ENCODE results near the gene SPOCK3.

Gene SPOCK3

DNA sequence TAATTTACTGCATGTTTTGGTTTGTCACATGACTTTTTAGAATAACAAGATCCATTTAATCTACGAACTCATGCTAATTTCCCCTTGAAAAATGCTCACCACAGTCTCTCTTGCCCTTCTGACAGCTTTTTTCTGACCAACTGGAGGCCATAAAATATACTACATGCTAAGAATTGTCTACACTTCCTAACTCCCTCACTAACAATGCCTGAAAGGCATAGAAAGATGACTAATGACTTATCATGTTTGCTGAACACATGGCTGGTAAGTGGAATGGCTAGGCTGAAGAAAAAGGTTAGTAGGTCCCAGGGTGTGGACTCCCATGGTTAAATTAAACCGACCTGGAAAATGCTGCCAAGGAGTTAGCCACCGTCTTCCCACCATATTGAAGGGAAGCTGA, 309.9 kb downstream of the SPOCK3 start:
- DNase-seq = no peak

- no peak for DNase-seq
Measured at GRCh38 chr4:166913926-166914325, 320.4 kb downstream of the SPOCK3 start.

DNA sequence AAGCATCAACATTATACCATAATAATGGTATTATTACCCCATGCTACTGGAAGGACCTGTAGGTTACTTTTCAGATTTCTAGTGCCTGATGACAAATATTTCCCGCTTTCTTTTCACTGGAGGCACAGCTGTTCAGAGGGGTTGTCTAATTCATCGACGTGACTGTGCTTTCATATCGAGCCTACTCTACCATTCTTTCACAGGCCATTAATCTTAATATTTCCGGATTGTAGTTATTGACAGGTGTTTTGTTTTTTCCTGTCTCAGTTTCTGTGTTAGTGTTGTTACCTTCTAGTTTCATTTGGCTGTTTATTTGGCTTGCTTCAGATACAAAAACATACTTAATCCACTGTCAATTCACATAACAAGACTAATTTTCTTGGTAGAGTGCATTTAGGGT, 330.9 kb downstream of the SPOCK3 start:
- no peak for DNase-seq

- DNase-seq = no peak
Measured at GRCh38 chr4:166902941-166903340, 331.4 kb downstream of the SPOCK3 start.

DNA sequence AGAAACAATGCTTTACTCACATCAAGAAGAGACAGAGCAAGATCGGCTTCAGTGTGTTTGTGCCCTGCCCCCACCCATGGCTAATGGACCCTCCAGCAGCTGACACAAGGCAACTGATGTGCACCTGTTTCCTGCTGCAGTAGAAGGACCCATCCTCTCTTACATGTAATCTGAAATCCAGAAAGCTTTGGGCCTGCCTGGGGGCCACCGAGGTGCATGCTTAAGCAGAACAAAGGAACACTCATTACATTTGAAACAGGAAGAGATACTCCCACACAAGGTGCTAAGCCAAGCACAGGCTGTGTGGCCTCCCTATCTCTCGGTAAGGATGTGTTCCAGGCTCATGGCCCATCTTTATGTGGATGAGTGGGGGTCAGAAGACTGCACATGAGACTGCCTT, 338.0 kb downstream of the SPOCK3 start:
- no peak for DNase-seq

DNA sequence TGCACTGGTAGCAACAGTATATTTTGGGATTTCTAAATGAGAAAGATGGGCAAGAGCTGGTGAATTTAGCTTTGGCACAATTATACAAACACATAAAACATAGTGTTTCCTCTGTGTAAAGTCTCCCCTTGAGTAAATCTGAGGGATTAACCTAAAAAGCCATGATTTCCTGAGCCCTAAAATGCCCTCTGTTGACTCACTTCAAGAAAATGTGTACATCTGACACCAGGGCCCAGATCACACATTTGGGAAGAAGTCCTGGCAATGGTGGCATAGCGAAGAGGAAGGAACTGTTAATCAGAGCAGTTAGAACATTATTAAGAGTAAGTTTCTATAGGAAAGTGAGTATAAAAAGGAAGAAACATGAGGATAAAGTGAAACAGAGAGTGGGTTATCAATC, 338.5 kb downstream of the SPOCK3 start:
- DNase-seq = no peak

GRCh38 chr4:166887457-166887856, 346.8 kb downstream of the SPOCK3 start:
- no peak for DNase-seq

DNA sequence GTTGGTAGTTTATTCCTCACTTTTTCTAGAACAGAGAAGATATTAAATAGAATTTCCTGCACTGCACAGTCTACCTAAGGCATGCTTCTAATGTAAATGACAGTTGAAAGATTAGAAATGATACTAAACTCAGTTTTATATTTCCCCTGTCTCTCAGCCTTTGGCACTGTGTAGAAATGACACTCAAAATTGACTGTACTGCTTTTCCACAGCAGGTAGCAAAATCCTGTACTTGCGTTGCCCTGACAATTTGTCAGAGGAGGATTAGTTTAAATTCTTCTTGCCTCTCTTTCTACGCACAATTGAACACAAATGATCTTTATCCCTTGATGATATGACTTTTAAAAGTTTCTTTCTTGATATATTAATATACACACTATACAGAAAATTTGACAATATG, 347.6 kb downstream of the SPOCK3 start:
- no peak for DNase-seq

DNA sequence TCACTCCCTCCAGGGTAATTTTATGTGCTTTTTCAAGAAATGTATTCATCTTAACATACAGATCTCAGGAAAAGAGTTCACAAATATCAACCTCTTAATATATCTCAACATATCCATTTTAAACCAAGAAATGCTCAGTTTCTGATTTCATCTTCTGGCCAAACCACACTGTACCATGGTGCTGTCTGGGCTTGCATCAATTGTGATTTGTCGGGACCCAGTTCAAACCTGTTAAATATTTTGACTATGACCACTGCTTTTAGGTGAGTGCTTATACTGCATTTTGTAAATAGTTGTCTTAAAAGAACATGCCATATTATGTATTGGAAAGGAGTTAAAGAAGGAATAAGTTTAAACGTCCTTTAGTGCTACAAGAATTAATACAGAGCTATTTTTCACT, 352.1 kb downstream of the SPOCK3 start:
- no peak for DNase-seq

DNA sequence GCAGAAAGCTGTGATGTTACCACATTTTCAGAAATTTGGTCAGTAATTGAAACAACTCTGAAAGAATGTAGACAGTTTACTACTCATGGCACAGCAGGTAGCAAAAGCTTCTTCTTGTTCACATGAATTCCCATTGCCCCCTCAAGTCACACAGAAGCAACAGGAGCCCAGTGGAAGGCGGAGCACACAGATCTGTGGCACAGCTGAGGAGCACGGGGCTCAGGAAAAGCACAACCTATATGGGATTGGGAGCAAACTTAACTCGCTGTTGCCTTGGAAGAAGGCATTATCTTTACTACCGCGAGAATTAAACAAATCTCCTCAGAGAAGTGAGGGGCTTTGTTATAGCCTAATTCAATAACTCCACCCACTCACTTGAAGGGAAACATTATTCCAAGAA, 358.5 kb downstream of the SPOCK3 start:
- DNase-seq = no peak

- DNase-seq = no peak
Measured at GRCh38 chr4:166862032-166862431, 372.3 kb downstream of the SPOCK3 start.

DNA sequence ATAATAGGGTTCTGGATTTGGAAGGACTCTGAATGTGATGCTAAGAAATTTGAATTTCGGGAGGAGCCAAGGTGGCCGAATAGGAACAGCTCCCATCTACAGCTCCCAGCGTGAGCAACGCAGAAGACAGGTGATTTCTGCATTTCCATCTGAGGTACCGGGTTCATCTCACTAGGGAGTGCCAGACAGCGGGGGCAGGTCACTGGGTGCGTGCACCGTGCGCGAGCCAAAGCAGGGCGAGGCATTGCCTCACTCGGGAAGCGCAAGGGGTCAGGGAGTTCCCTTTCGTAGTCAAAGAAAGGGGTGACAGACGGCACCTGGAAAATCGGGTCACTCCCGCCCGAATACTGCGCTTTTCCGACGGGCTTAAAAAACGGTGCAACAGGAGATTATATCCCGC, 383.9 kb downstream of the SPOCK3 start:
- DNase-seq = peak; percentile 1 to 4

DNA sequence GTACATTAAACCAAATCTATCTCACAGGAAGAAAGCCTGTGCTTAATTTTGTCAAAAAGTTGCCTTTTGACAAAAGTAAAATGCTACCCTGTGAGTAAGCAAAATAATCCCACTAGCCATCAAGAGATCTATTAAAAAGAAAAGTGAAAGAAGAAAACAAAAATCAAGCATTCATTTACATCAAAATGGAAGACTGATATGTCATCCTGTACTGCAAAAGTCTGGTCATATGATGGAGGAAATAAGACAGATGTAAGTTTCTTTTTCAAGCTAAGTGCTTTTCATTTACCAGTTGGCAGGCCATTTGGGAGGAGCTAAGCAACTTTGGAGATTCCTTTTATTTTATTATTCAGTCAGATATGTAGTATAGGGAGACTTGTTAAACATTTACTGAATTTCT, 387.4 kb downstream of the SPOCK3 start:
- DNase-seq = no peak

DNA sequence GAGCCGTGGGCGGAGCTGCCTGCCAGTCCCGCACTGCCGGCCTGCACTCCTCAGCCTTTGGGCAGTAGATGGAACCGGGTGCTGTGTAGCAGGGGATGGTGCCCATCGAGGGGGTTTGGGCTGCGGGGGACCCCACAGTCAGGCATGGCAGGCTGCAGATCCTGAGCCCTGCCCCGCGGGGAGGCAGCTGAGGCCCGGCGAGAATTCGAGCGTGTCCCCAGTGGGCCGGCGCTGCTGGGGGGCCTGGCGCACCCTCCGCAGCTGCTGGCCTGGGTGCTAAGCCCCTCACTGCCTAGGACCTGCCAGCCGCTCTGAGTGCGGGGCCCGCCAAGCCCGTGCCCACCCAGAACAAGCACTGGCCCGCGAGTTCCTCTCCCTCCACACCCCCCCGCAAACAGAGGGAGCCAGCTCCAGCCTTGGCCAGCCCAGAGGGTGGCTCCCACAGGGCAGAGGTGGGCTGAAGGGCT, 391.5 kb downstream of the SPOCK3 start:
- DNase-seq = no peak

GRCh38 chr4:166839615-166840251, 394.6 kb downstream of the SPOCK3 start:
- DNase-seq = no peak

DNA sequence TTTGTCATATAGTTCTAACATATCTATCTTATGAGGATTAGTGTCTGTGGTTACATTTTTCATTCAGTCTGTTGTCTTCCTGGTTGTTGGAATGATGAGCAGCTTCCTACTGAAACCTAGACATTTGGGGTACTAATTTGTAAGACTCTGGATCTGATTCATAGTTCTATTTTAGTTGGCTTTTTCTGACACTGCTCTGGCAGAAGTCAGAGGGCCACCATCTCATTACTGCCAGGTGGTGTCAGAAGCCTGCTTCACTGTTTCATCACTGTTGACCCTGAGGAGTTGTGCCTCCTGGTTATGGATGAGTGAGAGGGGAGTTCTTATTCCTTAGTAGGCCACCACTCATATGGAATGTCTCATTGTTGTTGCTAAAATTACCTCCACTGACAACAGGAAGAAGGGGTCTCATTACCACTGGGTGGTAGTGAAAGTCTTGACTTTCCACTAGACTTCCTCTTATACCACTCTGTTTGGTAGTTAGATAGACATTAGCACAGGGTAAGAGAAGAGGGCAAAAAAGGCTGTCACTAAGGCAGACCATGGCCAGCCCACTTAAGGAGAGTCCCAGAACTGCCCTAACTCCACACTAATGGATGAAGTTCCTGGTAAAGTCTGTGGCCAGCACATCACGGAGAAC, 395.2 kb downstream of the SPOCK3 start:
- no peak for DNase-seq

DNA sequence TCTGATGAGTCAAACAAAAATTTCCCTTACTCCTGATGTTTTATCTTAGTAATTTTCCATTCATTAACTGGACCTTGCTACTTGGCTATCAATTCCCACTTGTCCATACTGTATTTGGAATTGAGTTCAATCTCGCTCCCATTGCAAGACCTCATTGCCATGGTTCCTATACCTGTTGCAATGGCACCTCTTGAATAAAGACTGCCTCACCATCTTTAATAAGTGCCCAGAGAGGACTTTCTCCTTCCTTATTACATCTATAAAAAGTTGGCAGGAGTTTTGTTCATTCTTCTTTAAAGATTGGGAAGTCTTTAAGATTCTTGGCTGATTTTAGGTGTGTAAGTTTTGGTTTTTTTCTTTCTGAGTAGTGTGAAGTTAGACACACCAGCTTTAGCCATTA, 397.4 kb downstream of the SPOCK3 start:
- no peak for DNase-seq

DNA sequence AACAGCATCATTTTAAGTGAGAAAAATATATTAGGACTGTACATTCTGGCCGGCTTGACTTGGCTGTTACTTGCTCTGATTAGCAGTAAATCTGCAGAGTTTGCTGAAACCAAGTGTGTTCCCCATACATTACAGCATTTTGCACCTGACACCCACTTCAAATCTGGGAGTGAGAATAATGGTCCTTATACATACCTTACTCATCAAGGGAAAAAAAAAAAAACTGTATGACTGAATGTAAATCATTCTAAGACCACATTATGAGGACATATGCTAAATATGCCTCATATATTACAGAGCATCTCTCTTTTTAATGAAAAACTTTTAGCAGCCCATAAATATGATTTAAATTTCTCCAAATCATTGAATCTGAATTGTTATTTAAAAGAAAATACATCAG, 406.7 kb downstream of the SPOCK3 start:
- no peak for DNase-seq

DNA sequence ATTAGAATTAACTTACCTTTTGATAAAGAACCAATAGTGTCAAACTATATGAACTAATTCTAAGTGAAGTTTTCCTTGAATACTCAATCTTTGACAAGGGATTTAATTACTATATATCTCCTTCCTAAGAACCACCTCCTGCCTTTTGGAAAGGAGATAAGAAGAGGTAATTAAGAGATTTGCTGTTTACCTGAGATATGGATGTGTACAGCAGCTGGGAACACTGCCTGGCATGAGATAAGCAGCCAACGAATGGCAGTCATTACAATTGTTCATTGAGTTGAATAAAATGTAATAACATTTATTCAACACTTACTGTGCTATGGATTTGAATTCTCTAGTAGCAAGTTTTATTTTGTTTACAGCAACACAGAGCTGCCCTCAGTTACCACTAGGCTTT, 407.1 kb downstream of the SPOCK3 start:
- DNase-seq = no peak

- DNase-seq = no peak
Measured at GRCh38 chr4:166823848-166824247, 410.4 kb downstream of the SPOCK3 start.

DNA sequence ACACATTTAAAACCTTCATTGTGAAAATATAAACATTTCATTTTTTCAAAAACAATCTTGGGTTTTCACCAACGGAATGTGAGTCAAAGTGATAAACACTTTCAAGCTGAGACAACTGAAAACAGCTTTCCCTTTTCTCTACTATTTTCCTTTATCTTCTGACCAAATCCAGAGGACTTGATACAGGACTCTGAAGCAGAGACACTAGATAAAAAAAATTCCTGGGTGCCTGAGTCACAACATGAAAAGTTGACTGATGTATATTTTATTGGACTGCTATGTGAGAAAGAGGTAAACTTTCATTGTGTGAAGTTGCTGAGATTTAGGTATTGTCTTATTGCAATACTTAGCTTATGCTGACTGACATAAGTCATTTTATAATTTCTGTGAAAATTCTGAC, 411.2 kb downstream of the SPOCK3 start:
- no peak for DNase-seq

GRCh38 chr4:166822386-166822785, 411.9 kb downstream of the SPOCK3 start:
- DNase-seq = no peak

GRCh38 chr4:166816890-166817289, 417.4 kb downstream of the SPOCK3 start:
- DNase-seq = peak in 1 of 2 experiments; percentile 17

GRCh38 chr4:166808380-166808779, 425.9 kb downstream of the SPOCK3 start:
- no peak for DNase-seq

- no peak for DNase-seq
Measured at GRCh38 chr4:166802346-166802745, 431.9 kb downstream of the SPOCK3 start.

All from SHP77 (cell line).